Measurements from ENCODE around the gene TNFRSF18.

TNFRSF18 gene

GRCh38 chr1:1157033-1157365 is 49.4 kb downstream of the TNFRSF18 start:
- Histone ChIP-seq H3K9me3 (ENCODE audit: control insufficient read depth in 2 of 2, low read length in 2 of 2) (no peaks in the 10 kb centered on the region), H3K4me1 (ENCODE audit: control insufficient read depth, insufficient read depth, low read length) (peaks cover 16% of the 10 kb centered on the region), H3K36me3 (ENCODE audit: control insufficient read depth in 2 of 2, insufficient read depth in 2 of 2, low read length in 2 of 2) (no peaks in the 10 kb centered on the region), H3K27me3 (ENCODE audit: control insufficient read depth in 1 of 2, insufficient read depth in 2 of 2, low read length in 2 of 2) (no peaks in the 10 kb centered on the region), H3K27ac (ENCODE audit: low read length) (no peak overlapping the region), H3K4me3 (ENCODE audit: low read length in 2 of 2) (no peak overlapping the region), H3K9ac (ENCODE audit: low read length in 2 of 2) (no peak overlapping the region)

GRCh38 chr1:1156140-1157032 is 50.0 kb downstream of the TNFRSF18 start:
- Histone ChIP-seq H3K36me3 (ENCODE audit: control insufficient read depth in 2 of 2, insufficient read depth in 2 of 2, low read length in 2 of 2) (no peaks in the 10 kb centered on the region), H3K27me3 (ENCODE audit: control insufficient read depth in 1 of 2, insufficient read depth in 2 of 2, low read length in 2 of 2) (no peaks in the 10 kb centered on the region), H3K9me3 (ENCODE audit: control insufficient read depth in 2 of 2, low read length in 2 of 2) (no peaks in the 10 kb centered on the region), H3K27ac (ENCODE audit: low read length) (no peak overlapping the region), H3K4me1 (ENCODE audit: control insufficient read depth, insufficient read depth, low read length) (peaks cover 16% of the 10 kb centered on the region), H3K9ac (ENCODE audit: low read length in 2 of 2) (no peak overlapping the region), H3K4me3 (ENCODE audit: low read length in 2 of 2) (no peak overlapping the region)

- Histone ChIP-seq H3K27me3 (ENCODE audit: control insufficient read depth in 1 of 2, insufficient read depth in 2 of 2, low read length in 2 of 2) (no peaks in the 10 kb centered on the region), H3K4me1 (ENCODE audit: control insufficient read depth, insufficient read depth, low read length) (peaks cover 16% of the 10 kb centered on the region), H3K36me3 (ENCODE audit: control insufficient read depth in 2 of 2, insufficient read depth in 2 of 2, low read length in 2 of 2) (no peaks in the 10 kb centered on the region), H3K4me3 (ENCODE audit: low read length in 2 of 2) (no peak overlapping the region), H3K9ac (ENCODE audit: low read length in 2 of 2) (no peak overlapping the region), H3K9me3 (ENCODE audit: control insufficient read depth in 2 of 2, low read length in 2 of 2) (no peaks in the 10 kb centered on the region), H3K27ac (ENCODE audit: low read length) (no peak overlapping the region)
Measured at GRCh38 chr1:1155258-1155657, 51.1 kb downstream of the TNFRSF18 start.

GRCh38 chr1:1153874-1154273 is 52.5 kb downstream of the TNFRSF18 start:
- Histone ChIP-seq H3K4me3 (ENCODE audit: low read length in 2 of 2) (no peak overlapping the region), H3K4me1 (ENCODE audit: control insufficient read depth, insufficient read depth, low read length) (peaks cover 15% of the 10 kb centered on the region), H3K9me3 (ENCODE audit: control insufficient read depth in 2 of 2, low read length in 2 of 2) (no peaks in the 10 kb centered on the region), H3K36me3 (ENCODE audit: control insufficient read depth in 2 of 2, insufficient read depth in 2 of 2, low read length in 2 of 2) (no peaks in the 10 kb centered on the region), H3K9ac (ENCODE audit: low read length in 2 of 2) (no peak overlapping the region), H3K27ac (ENCODE audit: low read length) (no peak overlapping the region), H3K27me3 (ENCODE audit: control insufficient read depth in 1 of 2, insufficient read depth in 2 of 2, low read length in 2 of 2) (no peaks in the 10 kb centered on the region)

Data from stomach smooth muscle (tissue), 2 donors.